ENCODE results near the gene LSR.

Gene LSR

GRCh38 chr19:35249146-35249847 is 495 bp downstream of the LSR start:
- peak; percentile 29 for DNase-seq

- DNase-seq, result no peak
These were observed 1.3 kb downstream of the LSR start for GRCh38 chr19:35249848-35250711.

GRCh38 chr19:35251456-35251855 is 2.7 kb downstream of the LSR start:
- DNase-seq, result no peak

- DNase-seq, result no peak
These were observed 4.8 kb downstream of the LSR start for GRCh38 chr19:35253316-35254286.

GRCh38 chr19:35254341-35255297 is 5.8 kb downstream of the LSR start:
- no peak for DNase-seq

GRCh38 chr19:35256566-35256965 is 7.8 kb downstream of the LSR start:
- no peak for DNase-seq

- DNase-seq, result no peak
These were observed 8.3 kb downstream of the LSR start for GRCh38 chr19:35257113-35257461.

- no peak for DNase-seq
These were observed 12.0 kb downstream of the LSR start for GRCh38 chr19:35260694-35261304.

GRCh38 chr19:35261356-35262100 is 12.7 kb downstream of the LSR start:
- DNase-seq, result no peak

- no peak for DNase-seq
These were observed 13.4 kb downstream of the LSR start for GRCh38 chr19:35262101-35262761.

GRCh38 chr19:35264268-35265125 is 15.7 kb downstream of the LSR start:
- DNase-seq, result peak; percentile 57

GRCh38 chr19:35265126-35265899 is 16.5 kb downstream of the LSR start:
- no peak for DNase-seq

- DNase-seq, result no peak
These were observed 17.2 kb downstream of the LSR start for GRCh38 chr19:35265900-35266519.

GRCh38 chr19:35266520-35267352 is 17.9 kb downstream of the LSR start:
- no peak for DNase-seq

- DNase-seq, result no peak
These were observed 18.6 kb downstream of the LSR start for GRCh38 chr19:35267353-35267817.

- DNase-seq, result peak; percentile 76
These were observed 19.2 kb downstream of the LSR start for GRCh38 chr19:35267818-35268535.

All from inflammatory macrophage treated with lipopolysaccharide for 4 hours (primary cell).